GM15510 (cell line): Measurements from ENCODE around the gene FAM153A.
"Not testable (repeated sequence)": the region's sequence is repeated elsewhere in the genome, so short reads cannot be mapped to it uniquely, and the experiment has no call there.

Experiments
- POLR2A ChIP-seq: IDR thresholded peaks from 3 replicates; pipeline ENCODE4 v1.6.1; 2011; ENCODE audit warnings: borderline replicate concordance; ENCODE audit not compliant: insufficient read length; ENCODE audit errors: extremely low read depth

The FAM153A gene

GRCh38 chr5:177782792-177783633, at the start of gene FAM153A:
FAM153A (minus strand) TSS chr5:177782899.
- TF ChIP-seq POLR2A: not testable (repeated sequence)
